GM19193 (cell line): ENCODE measurements around the gene NOX4.

Experiments
- POLR2A ChIP-seq: IDR thresholded peaks from 4 replicates; pipeline ENCODE4 v1.6.1; 2011; ENCODE audit not compliant: insufficient read depth, insufficient read length; ENCODE audit errors: extremely low read depth

Gene NOX4

DNA sequence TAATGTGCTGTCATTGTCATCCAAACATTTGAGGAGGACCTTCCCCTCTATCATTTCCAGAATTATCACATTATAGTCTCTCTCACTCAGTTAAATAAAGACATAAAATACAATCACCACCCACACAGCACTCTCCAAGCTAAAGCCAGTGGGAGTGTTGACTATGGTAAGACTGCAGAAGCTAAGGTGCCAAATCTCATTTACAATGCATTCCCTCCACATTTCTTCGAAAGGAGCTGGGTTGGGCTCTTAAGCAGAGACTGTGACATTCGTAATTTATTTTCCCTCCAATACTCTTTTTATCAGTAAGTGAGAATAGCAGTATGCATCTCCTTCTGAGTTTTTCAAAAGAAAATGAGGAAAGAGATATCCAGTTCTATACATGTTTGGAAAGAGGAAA is 74.2 kb downstream of the NOX4 start:
- no peak for TF ChIP-seq POLR2A

DNA sequence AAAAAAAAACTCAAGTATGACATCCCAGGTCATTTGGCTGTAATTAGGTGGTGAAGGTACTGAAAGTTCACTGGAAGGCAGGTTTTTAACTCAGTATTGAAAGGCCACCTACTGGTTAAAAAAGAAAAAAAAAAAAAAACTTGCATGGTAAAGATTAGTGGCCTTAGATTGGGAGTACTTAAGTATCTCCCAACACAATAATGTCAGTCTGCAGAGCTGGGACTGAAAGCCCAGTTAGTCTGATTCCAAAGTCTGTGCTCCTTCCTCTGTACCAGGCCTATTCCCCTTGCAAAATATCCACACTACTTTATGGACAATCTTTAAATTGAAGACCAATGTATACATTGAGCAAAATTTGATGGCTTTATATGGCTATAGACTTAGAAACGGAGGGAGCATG is 85.5 kb downstream of the NOX4 start:
- TF ChIP-seq POLR2A = no peak

DNA sequence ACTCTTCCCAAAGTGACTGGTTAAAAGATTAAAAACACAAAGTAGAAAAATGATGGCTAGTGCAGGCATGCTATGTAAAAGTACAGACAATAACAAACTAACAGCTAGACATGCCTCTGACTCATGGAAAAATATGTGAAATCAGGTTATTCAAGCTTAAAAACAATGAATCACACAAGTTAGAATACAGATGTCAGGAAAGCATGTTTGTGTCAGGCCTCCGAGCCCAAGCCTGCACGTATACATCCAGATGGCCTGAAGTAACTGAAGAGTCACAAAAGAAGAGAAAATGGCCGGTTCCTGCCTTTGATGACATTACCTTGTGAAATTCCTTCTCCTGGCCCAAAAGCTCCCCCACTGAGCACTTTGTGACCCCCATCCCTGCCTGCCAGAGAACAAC is 110.1 kb downstream of the NOX4 start:
- TF ChIP-seq POLR2A = no peak

DNA sequence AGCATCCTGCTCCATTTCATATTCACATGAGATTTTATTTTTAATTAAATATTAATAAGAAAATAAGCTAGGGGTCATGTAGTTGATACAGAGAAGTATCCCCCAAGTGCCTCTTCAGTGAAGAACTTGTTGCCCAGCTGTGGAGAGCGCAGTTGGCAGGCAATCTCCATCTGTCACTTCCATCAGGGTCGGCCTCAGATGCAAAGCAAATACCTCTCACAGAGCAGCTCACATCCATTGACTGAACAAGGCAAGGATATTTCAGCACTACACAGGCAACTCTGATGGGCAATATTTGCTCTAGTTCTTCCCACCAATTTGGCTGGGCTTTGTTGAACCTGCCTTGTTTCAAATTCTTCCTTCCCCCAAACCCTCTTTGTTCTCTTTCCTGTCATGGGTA is 129.4 kb downstream of the NOX4 start:
- TF ChIP-seq POLR2A = no peak

DNA sequence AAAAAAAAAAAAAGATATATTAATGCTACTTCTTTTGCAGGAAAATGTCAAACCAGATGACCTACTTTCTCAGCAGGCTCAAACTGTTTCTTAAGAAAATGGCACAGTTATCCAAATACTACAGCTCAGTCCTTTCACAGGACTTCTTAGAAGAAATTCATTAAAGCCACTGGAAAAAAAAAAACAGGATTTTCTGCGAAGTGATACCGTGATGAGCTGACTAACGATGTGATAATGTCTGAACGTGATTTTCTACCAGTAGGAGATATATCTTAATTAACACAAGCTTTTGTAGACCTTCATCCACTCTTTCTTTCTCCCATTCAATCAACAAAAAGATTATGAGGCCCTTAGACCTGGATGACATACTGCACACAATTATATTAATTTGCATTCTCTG is 132.4 kb downstream of the NOX4 start:
- TF ChIP-seq POLR2A = no peak

DNA sequence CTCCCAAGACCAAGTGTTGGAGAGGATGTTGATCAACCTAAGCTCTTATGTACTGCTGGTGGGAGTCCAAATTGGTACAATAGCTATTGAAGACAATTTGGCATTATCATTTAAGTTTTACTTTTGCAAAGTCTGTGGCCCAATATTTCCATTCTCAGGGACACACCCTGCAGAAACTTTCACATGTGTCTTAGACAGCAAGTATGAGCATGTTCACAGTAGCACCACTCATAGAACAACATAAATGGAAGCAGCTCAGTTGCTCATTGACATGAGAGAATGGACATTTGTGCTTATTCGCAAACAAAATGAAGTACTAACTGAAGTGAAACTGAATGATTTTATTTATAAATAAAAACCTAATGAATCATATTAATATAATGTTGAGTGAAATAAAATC is 135.5 kb downstream of the NOX4 start:
- TF ChIP-seq POLR2A = no peak

DNA sequence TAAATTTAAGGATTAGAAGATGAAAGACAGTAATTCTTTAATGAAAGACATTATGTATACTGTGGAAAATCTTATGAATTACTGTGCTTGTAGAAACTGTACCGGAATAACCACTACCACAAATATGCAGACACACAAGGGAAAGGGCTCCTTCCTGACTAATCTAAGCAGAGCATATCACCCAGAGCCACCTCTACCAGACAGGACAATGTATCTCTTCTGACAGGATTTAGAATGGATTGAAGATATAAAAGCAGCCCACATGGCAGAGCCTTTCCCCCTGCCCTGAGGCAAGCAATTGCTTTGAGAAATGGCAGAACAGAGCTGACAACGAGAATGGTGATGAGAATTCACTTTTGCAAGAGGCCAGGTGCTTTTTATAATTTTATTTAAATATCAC is 144.1 kb downstream of the NOX4 start:
- no peak for TF ChIP-seq POLR2A

DNA sequence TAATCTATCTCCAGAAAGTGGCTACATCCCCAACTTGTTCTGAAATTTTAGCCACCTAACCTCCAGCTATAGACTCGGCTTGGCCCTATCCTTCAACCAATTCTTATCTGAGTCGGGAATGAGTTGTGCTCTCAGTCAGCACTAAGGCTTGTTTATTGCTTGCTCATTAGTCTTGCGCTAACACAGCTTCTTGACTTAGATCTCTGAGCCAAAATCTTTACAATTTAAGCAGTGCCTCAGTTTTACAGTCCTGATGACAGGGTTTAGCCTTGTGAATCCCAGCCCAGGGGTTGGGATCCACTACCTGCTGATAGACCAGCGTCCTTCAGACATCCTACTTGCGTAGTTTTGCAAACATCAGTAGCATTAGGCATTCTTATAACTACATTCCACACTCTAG is 144.6 kb downstream of the NOX4 start:
- TF ChIP-seq POLR2A = no peak

DNA sequence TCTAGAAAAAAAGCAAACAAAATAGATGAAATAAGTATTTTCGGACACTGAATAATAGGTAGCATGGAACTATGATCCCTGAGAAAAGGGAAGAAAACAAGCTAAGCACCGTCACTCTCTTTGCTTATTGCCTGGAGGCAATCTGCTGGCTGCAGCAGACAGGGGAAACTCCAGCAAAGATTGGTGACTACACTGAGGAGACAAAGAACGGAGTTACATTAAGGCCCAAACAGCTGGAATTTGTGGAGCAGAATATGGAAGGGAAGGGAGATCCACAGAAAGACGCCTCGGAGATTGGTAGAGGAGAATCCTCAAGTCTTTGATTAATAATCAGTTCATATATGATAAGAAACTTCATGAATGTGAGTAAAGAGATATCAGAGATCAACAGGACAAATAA is 163.3 kb downstream of the NOX4 start:
- TF ChIP-seq POLR2A = no peak

DNA sequence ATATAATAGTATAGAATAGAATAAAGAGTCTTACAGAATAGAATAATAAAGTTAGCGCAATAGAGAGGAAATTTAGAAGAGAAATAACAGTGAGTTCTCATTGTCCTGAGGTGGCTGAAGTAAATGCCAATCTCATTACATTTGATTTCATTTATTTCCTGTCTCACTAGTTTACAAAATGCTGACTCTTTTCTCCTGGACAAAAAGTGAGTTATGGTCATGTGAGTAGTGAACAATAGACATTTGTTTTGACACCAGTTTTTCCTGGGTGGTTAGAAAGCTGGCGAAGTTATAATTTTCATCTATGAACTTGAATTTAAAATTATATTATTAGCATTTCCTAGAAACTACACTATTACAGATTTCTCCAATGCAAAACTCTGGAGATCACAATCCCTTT is 169.8 kb downstream of the NOX4 start:
- no peak for TF ChIP-seq POLR2A

DNA sequence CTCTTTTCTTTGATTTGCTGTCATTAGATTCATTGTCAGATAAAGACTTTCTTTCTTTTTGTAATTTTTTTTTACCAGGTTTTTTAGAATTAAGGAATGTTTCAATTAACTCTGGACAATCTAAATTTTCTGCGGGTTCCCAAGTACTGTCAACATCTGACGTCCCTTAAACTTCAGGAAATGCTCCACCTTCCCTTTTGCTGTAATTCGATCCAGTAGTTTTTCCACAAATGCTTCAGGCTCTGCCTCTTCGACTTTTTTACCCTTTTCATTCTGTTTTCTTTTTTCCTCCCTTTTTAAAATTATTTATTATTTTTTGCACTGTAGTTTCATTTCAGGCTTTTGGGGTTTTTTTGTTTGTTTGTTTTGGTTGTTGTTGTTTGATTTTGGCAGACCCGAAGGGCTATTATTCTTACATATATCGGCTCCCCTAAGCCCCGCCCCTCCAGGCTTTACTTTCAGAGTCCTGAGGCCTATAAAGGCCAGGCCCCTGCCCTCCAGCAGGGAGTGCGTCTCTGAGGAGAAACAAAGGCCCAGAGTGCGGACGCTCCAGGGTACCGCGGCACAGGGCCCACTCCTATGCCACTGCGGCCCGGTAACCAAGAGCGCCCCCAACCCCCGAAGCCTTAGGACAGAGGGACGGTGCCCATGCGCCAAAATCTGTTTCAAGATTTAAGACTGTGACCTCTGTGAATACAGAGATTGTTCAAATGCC is 197.1 kb downstream of the NOX4 start:
- no peak for TF ChIP-seq POLR2A

DNA sequence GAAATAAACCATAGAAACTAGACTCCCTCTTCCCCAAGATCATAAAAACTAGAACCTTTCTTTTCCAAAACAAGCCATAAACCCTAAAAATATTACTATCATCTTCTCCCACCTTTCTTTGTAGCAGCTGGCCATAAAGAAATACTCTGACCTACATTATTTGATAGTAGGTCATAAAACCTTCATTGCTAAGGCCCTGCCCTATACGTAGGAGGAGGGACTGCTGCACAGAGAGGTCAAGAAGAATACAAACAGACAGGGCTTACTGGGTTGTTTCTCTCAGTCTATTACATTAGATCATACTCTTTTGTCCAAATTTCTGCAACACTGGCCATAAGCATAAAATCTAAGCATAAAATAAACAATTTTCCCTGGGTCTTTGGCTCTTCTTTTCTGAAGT is 212.0 kb downstream of the NOX4 start:
- TF ChIP-seq POLR2A = no peak

DNA sequence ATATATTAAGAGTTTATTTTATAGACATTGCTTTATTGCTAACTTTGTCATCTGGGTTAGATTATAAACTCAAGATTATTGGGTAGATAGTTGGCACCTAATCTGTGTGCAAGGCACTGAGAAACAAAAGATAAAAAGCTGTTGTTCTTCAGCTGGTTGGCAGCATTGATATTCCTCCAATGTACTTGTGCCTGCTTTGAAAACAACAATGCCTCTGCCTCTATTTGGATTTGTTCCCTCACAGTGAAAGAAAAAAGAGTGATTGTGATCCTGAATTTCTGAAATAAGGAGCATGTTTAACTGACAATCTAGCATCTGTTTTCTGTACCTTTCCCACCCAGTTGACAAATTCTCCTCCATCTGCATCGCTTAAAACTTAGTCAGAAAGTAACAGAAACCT is 215.2 kb downstream of the NOX4 start:
- no peak for TF ChIP-seq POLR2A
